GM18499 (cell line): ENCODE data around the gene ACTA2.

Experiments
- ATAC-seq: cut with Tn5 transposase; IDR thresholded peaks from one replicate; pipeline ENCODE4 v1.9.1; 2021; ENCODE audit warnings: moderate number of reproducible peaks; ENCODE audit not compliant: insufficient read depth, unreplicated experiment

Gene ACTA2

DNA sequence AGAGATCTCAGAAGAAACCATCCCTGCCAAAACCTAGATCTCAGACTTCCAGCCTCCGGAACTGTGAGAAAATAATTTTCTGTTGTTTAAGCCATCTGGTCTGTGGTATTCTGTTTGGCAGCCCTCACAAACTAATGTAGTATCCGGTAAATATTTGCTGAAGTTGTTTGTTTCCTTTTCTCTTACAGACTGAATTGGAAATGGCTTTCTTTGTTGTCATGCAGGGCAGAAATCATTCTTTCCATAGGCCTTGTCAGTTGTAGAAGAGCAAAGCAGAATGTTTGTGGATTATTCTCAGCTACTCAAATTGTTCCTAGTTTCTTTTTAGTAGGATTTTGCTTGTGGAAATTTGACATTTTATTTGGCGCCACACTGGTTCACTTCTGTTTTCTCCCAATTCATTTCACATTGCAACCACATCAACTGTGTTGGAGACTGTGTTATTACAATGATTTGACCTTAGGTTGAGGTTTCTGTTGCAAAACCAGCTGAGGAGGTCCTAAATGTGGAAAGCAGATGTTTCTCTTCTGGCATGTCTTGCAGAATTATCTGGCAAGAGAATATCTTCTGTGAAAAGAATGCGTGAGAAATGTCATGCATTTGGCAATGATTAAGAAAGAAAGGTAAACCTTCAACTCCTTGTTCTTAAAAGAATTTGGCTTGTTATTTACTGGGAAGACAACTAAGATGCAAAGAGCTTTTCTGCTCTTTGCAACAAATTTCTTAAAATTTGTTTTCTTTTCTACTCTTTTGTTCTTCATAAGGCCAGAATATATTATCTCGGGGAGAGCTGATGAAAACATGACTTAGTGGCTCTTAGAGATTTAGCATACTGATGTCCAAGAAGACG lies 25.8 kb downstream of the ACTA2 start:
- no peak for ATAC-seq

- ATAC-seq = no peak
Observed at GRCh38 chr10:88923520-88923919, 29.1 kb downstream of the ACTA2 start.

GRCh38 chr10:88922041-88922440 lies 30.5 kb downstream of the ACTA2 start:
- ATAC-seq = no peak

GRCh38 chr10:88920986-88921593 lies 31.5 kb downstream of the ACTA2 start:
- ATAC-seq = no peak

DNA sequence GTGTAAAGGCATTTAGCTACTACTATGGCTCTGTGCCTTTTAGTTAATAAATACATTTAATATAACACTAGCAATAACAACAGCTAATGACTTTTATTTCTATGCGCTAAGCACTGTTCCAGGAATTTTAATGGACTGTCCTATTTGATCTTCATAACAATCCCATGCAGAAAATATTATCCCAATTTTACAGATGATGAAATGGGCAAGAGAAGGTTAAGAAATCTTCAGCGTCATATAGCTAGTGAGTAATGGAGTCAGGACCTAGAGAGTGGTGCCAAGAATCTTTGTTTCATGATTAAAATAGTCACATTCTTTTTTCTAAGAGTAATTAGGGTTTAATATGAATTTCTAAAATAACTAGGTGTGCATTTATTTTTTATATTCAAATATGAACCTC lies 32.4 kb downstream of the ACTA2 start:
- ATAC-seq = no peak

GRCh38 chr10:88919041-88919440 lies 33.5 kb downstream of the ACTA2 start:
- no peak for ATAC-seq

DNA sequence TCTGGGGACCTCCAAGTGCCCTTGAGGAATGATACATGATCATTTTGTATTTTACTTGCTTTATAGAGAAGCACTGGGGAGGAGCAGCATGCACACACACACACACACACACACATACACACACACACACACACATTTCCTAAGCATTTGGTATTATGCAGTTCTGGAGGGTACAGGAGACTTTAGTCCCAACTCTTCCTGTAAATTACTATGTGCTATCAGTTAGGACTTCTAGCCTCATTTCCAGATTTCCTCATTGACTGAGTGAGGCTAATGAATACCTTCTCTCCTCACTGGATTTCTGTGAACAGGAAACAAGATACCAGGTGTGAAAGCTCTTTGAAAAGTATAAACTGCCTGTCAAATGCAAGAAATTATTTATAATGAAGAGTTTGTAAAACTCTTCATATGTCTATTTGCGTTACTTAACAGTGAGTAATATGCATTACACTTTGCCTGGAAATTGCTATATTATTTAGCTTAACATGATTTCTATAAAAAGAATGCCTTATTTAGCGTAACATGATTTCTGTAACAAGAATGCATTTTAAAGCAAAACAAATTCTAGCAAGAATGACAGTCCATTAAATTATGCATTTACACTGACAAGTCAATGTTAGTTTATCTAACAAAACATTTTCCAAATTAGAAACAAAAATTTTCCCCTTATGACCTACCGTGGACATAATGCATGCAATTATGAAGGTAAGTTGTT lies 34.2 kb downstream of the ACTA2 start:
- no peak for ATAC-seq

GRCh38 chr10:88916986-88917385 lies 35.6 kb downstream of the ACTA2 start:
- no peak for ATAC-seq

DNA sequence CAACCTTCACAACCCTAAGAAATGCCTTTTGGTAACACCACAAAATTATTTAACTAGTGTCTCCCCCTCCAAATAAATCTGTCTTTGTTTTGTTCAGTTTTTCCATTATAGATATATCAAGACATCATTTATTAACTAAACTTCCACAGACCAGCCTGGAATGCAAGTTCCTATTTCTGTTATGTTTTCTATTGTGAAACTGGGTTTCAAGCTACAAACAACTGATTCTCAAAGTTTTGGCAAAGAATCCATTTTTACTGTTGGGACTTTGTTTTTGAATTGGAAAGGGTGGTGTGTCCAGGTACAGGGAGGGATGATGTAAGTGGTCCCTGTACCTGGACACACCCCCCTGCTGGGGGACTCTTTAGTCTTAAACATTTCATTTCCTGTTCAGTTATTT lies 36.3 kb downstream of the ACTA2 start:
- no peak for ATAC-seq

- ATAC-seq = no peak
Observed at GRCh38 chr10:88915781-88916180, 36.8 kb downstream of the ACTA2 start.

GRCh38 chr10:88913788-88914187 lies 38.8 kb downstream of the ACTA2 start:
- no peak for ATAC-seq

GRCh38 chr10:88913127-88913526 lies 39.4 kb downstream of the ACTA2 start:
- no peak for ATAC-seq

DNA sequence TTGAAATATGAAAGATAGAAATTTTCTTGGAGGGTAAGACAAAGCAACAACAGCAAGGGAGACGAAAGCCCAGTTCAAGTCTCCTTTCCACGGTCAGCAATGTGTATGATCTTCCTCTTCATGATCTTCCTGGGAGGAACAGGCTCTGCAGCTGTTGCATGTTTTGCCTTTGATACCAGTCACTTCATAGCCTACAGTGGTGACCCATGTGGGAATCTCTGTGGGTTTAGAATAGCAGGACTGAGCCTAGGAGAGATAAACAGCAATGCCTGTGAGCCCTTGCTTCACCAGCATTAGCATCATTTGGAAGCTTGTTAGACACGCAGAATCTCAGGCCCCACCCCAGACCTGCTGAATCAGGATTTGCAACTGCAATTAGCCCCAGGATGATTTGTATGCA lies 40.7 kb downstream of the ACTA2 start:
- ATAC-seq = no peak

- ATAC-seq = no peak
Observed at GRCh38 chr10:88911116-88911515, 41.5 kb downstream of the ACTA2 start.

GRCh38 chr10:88908194-88908593 lies 44.4 kb downstream of the ACTA2 start:
- no peak for ATAC-seq

DNA sequence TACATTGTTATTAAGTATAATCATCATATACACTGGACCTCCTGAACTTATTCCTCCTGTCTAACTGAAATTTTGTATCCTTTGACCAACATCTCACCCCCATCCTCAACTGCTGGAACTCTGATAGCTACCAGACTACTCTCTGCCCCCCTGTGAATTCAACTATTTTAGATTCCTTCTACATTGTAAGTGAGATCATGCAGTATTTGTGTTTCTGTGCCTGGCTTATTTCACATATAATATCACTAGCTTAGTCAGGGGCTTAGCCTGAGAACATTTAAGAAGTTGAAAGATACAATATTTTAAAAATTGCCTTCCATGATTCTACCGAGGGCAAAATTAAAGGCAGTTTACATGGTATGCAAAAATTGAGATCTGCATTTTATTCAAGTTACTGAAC lies 45.7 kb downstream of the ACTA2 start:
- no peak for ATAC-seq

GRCh38 chr10:88903715-88904114 lies 48.9 kb downstream of the ACTA2 start:
- ATAC-seq = no peak

- peak; percentile 26 for ATAC-seq
Observed at GRCh38 chr10:88901984-88902789, 50.4 kb downstream of the ACTA2 start.

DNA sequence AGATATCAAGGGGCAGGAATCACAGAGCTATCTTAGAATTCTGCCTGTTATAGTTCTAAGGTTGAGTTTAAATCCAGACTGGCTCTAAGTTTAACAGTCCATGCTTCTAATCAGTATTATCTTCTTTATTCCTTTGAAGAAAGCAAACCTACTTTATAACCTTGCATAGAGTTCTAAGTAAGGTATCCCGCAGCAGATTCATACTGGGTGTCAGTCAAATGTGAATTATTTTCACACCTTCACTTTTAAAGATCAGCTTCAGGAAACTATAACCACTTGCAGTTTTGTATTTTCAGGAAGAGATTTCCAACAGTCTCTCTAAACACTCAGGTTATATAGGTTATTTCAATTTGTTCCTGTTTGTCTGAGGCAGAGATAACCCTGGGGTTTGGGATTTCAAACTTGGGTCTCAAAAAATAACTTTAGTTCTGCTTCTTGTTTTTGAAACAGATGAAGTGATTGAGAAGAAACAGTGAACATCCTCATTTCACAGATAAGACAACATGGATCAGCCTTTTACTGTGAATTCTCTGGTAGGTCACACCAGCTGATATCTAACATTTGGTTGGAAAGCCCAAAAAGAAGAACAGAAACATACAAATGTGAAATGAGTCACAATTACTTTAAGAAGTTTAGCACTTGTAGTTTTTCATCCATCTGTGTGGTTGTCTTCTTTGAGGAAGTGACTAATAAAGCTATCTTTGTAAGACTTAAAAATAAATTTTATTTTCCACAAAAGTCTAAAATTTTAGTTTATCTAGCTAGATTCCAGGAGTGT lies 51.2 kb downstream of the ACTA2 start:
- peak; percentile 70 for ATAC-seq

- ATAC-seq = no peak
Observed at GRCh38 chr10:88899886-88900285, 52.7 kb downstream of the ACTA2 start.
